ENCODE measurements around the gene CYP17A1. TPM values are rescaled to one million over a fixed set of nuclear protein-coding genes. Genes with fewer than 3 reads are reported as not detected.
A peak's percentile ranks its signal among the peaks of the same experiment; 100 is the strongest.

Gene CYP17A1
- total RNA-seq, 1 experiment from 2014 or later, result 2.1 TPM

DNA sequence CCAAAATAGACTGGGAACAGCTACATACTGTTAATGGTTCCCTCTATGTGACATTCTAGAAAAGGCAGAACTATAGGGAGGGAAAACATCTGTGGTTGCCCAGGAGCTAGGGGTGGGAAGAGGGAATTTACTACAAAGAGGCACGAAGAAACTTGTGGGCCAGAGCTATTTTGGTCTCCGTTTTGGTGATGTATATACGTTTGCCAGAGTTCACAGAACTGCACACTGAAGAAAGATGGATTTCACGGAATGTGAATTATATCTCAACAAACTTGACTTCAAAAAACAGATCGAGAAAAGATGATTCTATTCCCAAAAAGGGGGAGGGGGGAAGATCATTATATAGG lies 31.7 kb upstream of the CYP17A1 start:
- ChIA-PET CTCF (interaction anchor here (0.5 to 2.0 kb wide), 10 partner anchors 22 to 489 kb away, joined by 3 to 12 read pairs (median 4); partner anchors contain the start of genes ARL3 and CNNM2), POLR2A (interaction anchor here (1.0 to 1.8 kb wide), 3 partner anchors 9 to 33 kb away, joined by 3 to 8 read pairs (median 4); partner anchors contain the start of gene BORCS7)
- TF ChIP-seq ZNF232 (CRISPR knock-in tag; IDR thresholded peaks at IDR 0.05) (no peak), ELF4 (CRISPR knock-in tag; IDR thresholded peaks at IDR 0.05; ENCODE audit: low read depth) (no peak), ZNF396 (CRISPR knock-in tag; IDR thresholded peaks at IDR 0.05; ENCODE audit: borderline replicate concordance) (no peak), ZNF317 (CRISPR knock-in tag; IDR thresholded peaks at IDR 0.05; ENCODE audit: borderline replicate concordance, low read depth) (no peak), CREM (CRISPR knock-in tag; IDR thresholded peaks at IDR 0.05) (no peak), IRF2 (CRISPR knock-in tag; IDR thresholded peaks at IDR 0.05; ENCODE audit: borderline replicate concordance, low read depth) (no peak), GABPB1 (CRISPR knock-in tag; IDR thresholded peaks at IDR 0.05) (no peak), TEAD4 (CRISPR knock-in tag; IDR thresholded peaks at IDR 0.05) (no peak), RORB (CRISPR knock-in tag; IDR thresholded peaks at IDR 0.05) (no peak), ZNF219 (CRISPR knock-in tag; IDR thresholded peaks at IDR 0.05; ENCODE audit: borderline replicate concordance) (no peak), NR2C2 (CRISPR knock-in tag; IDR thresholded peaks at IDR 0.05) (no peak)
- TF ChIP-seq, protein P1, sequence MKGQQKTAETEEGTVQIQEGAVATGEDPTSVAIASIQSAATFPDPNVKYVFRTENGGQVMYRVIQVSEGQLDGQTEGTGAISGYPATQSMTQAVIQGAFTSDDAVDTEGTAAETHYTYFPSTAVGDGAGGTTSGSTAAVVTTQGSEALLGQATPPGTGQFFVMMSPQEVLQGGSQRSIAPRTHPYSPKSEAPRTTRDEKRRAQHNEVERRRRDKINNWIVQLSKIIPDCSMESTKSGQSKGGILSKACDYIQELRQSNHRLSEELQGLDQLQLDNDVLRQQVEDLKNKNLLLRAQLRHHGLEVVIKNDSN (CRISPR knock-in tag; IDR thresholded peaks at IDR 0.05), result no peak
- TF ChIP-seq, protein P2, sequence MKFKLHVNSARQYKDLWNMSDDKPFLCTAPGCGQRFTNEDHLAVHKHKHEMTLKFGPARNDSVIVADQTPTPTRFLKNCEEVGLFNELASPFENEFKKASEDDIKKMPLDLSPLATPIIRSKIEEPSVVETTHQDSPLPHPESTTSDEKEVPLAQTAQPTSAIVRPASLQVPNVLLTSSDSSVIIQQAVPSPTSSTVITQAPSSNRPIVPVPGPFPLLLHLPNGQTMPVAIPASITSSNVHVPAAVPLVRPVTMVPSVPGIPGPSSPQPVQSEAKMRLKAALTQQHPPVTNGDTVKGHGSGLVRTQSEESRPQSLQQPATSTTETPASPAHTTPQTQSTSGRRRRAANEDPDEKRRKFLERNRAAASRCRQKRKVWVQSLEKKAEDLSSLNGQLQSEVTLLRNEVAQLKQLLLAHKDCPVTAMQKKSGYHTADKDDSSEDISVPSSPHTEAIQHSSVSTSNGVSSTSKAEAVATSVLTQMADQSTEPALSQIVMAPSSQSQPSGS (CRISPR knock-in tag; IDR thresholded peaks at IDR 0.05; ENCODE audit: borderline replicate concordance, low read depth), result no peak
- TF ChIP-seq, protein P3, sequence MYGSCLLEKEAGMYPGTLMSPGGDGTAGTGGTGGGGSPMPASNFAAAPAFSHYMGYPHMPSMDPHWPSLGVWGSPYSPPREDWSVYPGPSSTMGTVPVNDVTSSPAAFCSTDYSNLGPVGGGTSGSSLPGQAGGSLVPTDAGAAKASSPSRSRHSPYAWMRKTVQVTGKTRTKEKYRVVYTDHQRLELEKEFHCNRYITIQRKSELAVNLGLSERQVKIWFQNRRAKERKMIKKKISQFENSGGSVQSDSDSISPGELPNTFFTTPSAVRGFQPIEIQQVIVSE (CRISPR knock-in tag; IDR thresholded peaks at IDR 0.05; ENCODE audit: borderline replicate concordance), result no peak
- TF ChIP-seq, protein P4, sequence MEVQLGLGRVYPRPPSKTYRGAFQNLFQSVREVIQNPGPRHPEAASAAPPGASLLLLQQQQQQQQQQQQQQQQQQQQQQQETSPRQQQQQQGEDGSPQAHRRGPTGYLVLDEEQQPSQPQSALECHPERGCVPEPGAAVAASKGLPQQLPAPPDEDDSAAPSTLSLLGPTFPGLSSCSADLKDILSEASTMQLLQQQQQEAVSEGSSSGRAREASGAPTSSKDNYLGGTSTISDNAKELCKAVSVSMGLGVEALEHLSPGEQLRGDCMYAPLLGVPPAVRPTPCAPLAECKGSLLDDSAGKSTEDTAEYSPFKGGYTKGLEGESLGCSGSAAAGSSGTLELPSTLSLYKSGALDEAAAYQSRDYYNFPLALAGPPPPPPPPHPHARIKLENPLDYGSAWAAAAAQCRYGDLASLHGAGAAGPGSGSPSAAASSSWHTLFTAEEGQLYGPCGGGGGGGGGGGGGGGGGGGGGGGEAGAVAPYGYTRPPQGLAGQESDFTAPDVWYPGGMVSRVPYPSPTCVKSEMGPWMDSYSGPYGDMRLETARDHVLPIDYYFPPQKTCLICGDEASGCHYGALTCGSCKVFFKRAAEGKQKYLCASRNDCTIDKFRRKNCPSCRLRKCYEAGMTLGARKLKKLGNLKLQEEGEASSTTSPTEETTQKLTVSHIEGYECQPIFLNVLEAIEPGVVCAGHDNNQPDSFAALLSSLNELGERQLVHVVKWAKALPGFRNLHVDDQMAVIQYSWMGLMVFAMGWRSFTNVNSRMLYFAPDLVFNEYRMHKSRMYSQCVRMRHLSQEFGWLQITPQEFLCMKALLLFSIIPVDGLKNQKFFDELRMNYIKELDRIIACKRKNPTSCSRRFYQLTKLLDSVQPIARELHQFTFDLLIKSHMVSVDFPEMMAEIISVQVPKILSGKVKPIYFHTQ (CRISPR knock-in tag; IDR thresholded peaks at IDR 0.05), result no peak
- H3K4me1 Mint-ChIP-seq, result peaks cover 16% of the 10 kb centered on the region
- no peak for DNase-seq (ENCODE audit: low spot score)
- no peaks in the 10 kb centered on the region for H3K9me3 Mint-ChIP-seq
- H3K36me3 Mint-ChIP-seq, result no peaks in the 10 kb centered on the region
- H3K4me3 Mint-ChIP-seq, result peak overlapping the region; percentile 83
- peaks cover 12% of the 10 kb centered on the region for H3K27me3 Mint-ChIP-seq (ENCODE audit: low read depth)
- no peak for ATAC-seq
- no peak overlapping the region for H3K27ac Mint-ChIP-seq

DNA sequence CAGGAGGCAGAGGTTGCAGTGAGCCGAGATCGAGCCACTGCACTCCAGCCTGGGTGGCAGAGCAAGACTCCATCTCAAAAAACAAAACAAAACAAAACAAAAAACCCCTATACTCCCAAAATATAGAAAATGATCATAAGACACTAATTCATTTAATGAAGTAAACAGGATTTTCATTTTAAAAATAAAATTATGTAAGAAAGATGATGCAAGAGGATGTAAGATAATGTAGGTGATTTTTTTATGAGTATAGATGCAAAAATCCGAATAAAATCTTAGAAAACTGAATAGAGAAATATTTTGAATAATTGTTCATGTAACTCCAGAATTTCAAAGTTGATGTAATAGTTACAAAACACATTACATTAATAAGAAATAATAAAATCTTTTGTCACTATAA lies 28.4 kb upstream of the CYP17A1 start:
- H3K9me3 Mint-ChIP-seq, result no peaks in the 10 kb centered on the region
- H3K27me3 Mint-ChIP-seq (ENCODE audit: low read depth), result peaks cover 8% of the 10 kb centered on the region
- ATAC-seq (no peak), DNase-seq (ENCODE audit: low spot score) (no peak)
- H3K36me3 Mint-ChIP-seq, result no peaks in the 10 kb centered on the region
- POLR2A ChIA-PET, result no interaction called here
- H3K4me3 Mint-ChIP-seq, result no peak overlapping the region
- H3K27ac Mint-ChIP-seq, result no peak overlapping the region
- CTCF ChIA-PET, result no interaction called here
- H3K4me1 Mint-ChIP-seq, result peaks cover 13% of the 10 kb centered on the region
- TF ChIP-seq TP53 (CRISPR knock-in tag; IDR thresholded peaks at IDR 0.05) (no peak), MXD4 (CRISPR knock-in tag; IDR thresholded peaks at IDR 0.05; ENCODE audit: borderline replicate concordance) (no peak), CBFB (CRISPR knock-in tag; IDR thresholded peaks at IDR 0.05; ENCODE audit: low read depth) (no peak), ZNF423 (CRISPR knock-in tag; IDR thresholded peaks at IDR 0.05) (no peak), ZNF219 (CRISPR knock-in tag; IDR thresholded peaks at IDR 0.05; ENCODE audit: borderline replicate concordance) (no peak), JUN (CRISPR knock-in tag; IDR thresholded peaks at IDR 0.05) (no peak)
- TF ChIP-seq, protein P5, sequence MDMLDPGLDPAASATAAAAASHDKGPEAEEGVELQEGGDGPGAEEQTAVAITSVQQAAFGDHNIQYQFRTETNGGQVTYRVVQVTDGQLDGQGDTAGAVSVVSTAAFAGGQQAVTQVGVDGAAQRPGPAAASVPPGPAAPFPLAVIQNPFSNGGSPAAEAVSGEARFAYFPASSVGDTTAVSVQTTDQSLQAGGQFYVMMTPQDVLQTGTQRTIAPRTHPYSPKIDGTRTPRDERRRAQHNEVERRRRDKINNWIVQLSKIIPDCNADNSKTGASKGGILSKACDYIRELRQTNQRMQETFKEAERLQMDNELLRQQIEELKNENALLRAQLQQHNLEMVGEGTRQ (CRISPR knock-in tag; IDR thresholded peaks at IDR 0.05), result no peak
- TF ChIP-seq, protein P6, sequence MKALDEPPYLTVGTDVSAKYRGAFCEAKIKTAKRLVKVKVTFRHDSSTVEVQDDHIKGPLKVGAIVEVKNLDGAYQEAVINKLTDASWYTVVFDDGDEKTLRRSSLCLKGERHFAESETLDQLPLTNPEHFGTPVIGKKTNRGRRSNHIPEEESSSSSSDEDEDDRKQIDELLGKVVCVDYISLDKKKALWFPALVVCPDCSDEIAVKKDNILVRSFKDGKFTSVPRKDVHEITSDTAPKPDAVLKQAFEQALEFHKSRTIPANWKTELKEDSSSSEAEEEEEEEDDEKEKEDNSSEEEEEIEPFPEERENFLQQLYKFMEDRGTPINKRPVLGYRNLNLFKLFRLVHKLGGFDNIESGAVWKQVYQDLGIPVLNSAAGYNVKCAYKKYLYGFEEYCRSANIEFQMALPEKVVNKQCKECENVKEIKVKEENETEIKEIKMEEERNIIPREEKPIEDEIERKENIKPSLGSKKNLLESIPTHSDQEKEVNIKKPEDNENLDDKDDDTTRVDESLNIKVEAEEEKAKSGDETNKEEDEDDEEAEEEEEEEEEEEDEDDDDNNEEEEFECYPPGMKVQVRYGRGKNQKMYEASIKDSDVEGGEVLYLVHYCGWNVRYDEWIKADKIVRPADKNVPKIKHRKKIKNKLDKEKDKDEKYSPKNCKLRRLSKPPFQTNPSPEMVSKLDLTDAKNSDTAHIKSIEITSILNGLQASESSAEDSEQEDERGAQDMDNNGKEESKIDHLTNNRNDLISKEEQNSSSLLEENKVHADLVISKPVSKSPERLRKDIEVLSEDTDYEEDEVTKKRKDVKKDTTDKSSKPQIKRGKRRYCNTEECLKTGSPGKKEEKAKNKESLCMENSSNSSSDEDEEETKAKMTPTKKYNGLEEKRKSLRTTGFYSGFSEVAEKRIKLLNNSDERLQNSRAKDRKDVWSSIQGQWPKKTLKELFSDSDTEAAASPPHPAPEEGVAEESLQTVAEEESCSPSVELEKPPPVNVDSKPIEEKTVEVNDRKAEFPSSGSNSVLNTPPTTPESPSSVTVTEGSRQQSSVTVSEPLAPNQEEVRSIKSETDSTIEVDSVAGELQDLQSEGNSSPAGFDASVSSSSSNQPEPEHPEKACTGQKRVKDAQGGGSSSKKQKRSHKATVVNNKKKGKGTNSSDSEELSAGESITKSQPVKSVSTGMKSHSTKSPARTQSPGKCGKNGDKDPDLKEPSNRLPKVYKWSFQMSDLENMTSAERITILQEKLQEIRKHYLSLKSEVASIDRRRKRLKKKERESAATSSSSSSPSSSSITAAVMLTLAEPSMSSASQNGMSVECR (CRISPR knock-in tag; IDR thresholded peaks at IDR 0.05; ENCODE audit: borderline replicate concordance), result no peak
- TF ChIP-seq, protein P7, sequence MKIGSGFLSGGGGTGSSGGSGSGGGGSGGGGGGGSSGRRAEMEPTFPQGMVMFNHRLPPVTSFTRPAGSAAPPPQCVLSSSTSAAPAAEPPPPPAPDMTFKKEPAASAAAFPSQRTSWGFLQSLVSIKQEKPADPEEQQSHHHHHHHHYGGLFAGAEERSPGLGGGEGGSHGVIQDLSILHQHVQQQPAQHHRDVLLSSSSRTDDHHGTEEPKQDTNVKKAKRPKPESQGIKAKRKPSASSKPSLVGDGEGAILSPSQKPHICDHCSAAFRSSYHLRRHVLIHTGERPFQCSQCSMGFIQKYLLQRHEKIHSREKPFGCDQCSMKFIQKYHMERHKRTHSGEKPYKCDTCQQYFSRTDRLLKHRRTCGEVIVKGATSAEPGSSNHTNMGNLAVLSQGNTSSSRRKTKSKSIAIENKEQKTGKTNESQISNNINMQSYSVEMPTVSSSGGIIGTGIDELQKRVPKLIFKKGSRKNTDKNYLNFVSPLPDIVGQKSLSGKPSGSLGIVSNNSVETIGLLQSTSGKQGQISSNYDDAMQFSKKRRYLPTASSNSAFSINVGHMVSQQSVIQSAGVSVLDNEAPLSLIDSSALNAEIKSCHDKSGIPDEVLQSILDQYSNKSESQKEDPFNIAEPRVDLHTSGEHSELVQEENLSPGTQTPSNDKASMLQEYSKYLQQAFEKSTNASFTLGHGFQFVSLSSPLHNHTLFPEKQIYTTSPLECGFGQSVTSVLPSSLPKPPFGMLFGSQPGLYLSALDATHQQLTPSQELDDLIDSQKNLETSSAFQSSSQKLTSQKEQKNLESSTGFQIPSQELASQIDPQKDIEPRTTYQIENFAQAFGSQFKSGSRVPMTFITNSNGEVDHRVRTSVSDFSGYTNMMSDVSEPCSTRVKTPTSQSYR (CRISPR knock-in tag; IDR thresholded peaks at IDR 0.05), result no peak
